ENCODE measurements around the gene MAJIN.
"Not testable (repeated sequence)": the region's sequence is repeated elsewhere in the genome, so short reads cannot be mapped to it uniquely, and the experiment has no call there.

Gene MAJIN

GRCh38 chr11:64990222-64990923 lies 18.5 kb upstream of the MAJIN start:
- no peak for DNase-seq (ENCODE audit: low read depth in 2 of 2)

- DNase-seq (ENCODE audit: low read depth in 2 of 2), result no peak
Observed at GRCh38 chr11:64989416-64989815, 17.5 kb upstream of the MAJIN start.

GRCh38 chr11:64987998-64988854 lies 16.3 kb upstream of the MAJIN start:
- DNase-seq (ENCODE audit: low read depth in 2 of 2), result no peak

DNA sequence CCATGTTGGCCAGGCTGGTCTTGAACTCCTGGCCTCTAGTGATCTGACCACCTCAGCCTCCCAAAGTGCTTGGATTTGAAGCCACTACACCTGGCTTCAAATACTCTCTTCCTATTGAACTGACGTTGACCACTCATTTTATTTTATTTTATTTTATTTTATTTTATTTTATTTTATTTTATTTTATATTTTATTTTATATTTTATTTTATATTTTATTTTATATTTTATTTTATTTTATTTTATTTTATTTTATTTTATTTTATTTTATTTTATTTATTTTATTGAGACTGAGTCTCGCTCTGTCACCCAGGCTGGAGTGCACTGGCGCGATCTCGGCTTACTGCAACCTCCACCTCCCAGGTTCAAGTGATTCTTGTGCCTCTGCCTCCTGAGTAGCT lies 11.4 kb upstream of the MAJIN start:
- DNase-seq (ENCODE audit: low read depth in 2 of 2), result not testable (repeated sequence)

DNA sequence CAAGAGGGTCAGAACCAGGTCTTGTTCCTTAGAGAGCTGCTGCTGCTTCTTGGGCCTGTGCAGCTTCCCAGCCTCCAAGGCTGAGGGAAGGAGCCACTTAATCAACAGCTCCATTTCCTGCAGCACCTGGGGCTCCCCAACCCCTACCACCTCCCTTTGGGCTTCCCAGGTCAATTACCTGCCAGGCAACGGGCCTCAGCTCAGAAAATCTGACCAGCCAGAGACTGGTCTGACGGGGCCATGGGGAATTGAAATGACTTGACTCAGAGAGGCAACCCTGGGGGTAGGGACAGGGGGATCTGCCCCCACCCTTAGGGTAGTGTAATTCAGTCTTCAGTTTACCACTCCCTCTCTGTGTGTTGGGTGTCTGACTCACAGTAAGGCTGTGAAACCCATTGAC lies 4.7 kb upstream of the MAJIN start:
- no peak for DNase-seq (ENCODE audit: low read depth in 2 of 2)

DNA sequence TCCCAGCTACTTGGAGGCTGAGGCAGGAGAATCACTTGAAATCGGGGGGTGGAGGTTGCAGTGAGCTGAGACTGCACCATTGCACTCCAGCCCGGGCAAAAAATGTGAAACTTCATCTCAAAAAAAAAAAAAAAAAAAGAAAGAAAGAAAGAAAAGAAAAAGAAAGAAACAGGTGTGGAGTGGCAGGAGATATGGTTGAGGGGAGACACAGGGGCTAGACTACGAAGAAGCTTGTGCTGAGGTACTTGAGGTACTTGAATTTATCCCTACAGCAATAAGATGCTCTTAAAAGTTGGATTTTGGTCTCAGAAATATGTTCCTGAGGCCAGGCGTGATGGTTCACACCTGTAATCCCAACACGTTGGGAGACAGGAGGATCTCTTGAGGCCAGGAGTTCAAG lies 2.2 kb upstream of the MAJIN start:
- DNase-seq (ENCODE audit: low read depth in 2 of 2), result no peak

GRCh38 chr11:64970731-64971151 lies 1.2 kb downstream of the MAJIN start:
- peak; percentile 7 to 15 for DNase-seq (ENCODE audit: low read depth in 2 of 2)

DNA sequence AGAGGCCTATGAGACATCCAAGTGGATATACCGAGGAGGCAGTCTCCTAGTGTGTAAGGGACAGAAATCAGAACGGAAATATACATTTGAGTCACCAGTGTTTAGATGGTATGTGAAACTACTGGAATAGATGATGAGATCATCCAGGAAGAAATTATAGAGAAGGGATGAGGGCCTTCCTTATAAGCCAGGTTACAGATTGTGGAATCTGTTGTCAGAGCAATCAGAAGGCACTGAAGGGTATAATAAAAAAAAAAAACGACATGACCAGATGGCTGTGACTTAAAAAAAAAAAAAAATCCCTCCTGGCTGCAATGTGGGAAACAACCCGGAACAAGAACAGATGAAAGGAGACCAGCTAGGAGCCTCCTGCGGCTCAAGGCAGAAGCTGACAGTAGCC lies 2.7 kb downstream of the MAJIN start:
- DNase-seq (ENCODE audit: low read depth in 2 of 2), result no peak

- DNase-seq (ENCODE audit: low read depth in 2 of 2), result no peak
Observed at GRCh38 chr11:64967375-64967774, 4.5 kb downstream of the MAJIN start.

DNA sequence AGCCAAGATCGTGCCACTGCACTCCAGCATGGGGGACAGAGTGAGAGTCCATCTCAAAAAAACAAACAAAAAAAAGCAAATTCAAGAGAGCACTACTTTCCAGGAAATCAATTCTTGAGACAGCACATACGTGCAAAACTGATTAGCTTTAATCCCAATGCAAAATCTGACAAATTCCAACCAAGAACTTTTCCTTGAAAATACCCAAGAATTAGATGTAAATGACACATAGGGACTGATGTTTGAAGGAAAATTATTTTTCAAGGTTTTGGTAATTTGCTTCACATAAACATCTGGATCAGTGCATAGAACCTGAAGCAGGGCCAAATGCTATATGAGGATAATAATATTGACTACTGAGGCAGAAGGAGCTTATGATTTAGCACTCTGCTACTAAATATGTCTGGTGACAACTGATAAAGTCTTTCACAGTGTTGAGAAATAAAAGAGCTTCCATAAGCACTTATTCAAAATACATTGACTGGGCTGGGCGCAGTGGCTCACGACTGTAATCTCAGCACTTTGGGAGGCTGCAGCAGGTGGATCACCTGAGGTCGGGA lies 8.8 kb downstream of the MAJIN start:
- no peak for DNase-seq (ENCODE audit: low read depth in 2 of 2)

- DNase-seq (ENCODE audit: low read depth in 2 of 2), result no peak
Observed at GRCh38 chr11:64960719-64961118, 11.2 kb downstream of the MAJIN start.

- DNase-seq (ENCODE audit: low read depth in 2 of 2), result no peak
Observed at GRCh38 chr11:64959498-64959897, 12.4 kb downstream of the MAJIN start.

GRCh38 chr11:64954201-64954600 lies 17.7 kb downstream of the MAJIN start:
- no peak for DNase-seq (ENCODE audit: low read depth in 2 of 2)

DNA sequence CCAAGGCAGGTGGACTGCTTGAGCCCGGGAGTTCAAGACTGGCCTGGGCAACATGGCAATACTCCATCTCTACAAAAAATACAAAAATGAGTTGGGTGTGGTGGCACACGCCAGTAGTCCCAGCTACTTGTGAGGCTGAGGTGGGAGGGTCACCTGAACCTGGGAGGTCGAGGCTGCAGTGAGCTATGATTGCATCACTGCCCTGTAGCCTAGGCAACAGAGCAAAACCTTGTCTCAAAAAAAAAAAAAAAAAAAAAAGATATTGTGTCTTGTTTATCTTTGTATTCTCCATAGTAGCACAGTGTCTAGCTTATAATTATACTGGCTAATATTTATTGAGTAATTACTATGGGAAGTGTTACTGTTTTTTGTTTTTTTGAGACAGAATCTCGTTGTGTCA lies 20.4 kb downstream of the MAJIN start:
- DNase-seq (ENCODE audit: low read depth in 2 of 2), result no peak

DNA sequence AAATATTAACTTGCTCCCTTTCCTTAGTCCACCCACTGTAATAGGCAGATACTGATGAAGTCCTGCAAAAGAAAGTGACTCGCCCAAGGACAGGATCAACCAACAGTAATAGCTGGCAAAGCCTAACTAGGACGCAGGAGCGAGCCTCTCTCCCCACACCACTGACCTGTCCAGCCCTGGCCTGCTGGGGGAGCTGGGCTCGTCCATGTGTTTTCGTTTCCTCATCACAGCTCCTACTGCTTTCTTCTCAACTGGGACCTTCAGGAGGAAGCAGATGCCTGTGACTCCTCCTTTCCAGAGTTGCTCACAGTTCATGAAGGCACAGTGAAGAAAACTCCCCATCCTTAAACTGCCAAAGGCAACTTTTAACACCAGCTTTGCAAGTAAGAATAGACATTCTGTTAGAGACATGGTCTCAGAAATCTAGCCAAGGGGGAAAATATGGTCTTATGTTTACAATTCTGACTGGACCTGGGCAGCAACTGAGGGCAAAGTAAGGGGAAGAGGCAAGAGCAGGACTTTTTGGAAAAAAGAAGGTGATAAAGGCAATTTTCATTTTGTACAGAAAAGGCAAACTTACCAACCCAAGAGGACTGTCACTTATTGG lies 24.6 kb downstream of the MAJIN start:
- no peak for DNase-seq (ENCODE audit: low read depth in 2 of 2)

- DNase-seq (ENCODE audit: low read depth in 2 of 2), result no peak
Observed at GRCh38 chr11:64936539-64936938, 35.4 kb downstream of the MAJIN start.

DNA sequence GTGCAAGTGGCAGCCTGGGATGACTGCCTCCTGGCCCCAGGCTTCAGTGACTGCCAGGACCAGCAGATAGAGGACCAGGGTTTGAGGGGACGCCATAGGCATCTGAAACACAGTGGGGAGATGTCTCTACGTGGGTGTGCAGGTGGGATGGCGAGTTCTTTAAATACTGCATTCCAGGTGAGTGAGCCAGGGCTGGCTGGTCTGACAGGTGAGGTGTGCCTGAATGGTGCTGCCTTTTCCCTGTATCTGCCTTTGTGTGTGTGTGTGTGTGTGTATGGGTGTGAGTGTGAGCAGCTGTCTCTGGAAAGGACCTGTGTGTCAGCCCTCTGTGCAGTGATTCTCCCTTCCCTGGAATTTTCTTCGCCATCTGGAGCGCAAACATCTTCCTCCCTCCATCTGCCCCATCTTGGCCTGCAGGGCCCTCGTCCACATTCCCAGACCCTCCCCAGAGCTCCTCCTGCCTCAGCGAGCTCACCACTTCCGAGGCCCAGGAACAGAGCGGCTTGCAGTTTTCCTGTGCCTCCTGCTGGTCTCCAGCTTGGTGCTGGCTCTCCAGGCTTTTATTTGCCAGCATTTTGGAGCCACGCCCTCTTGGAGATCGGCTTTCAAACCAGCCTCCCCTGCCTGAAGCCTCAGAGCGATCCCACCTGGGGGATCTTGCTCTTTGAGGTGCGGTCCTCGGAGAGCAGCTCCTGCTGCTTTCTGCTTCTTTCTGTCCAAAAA lies 36.4 kb downstream of the MAJIN start, which contains the start of gene GPHA2:
Gene GPHA2, minus strand, starts transcription at position 535 of the 723 bp plus-strand sequence. Its CDS starts 433 bp downstream, at position 102.
- DNase-seq (ENCODE audit: low read depth in 2 of 2), result no peak

GRCh38 chr11:64934682-64935358 lies 37.1 kb downstream of the MAJIN start:
- DNase-seq (ENCODE audit: low read depth in 2 of 2), result no peak

DNA sequence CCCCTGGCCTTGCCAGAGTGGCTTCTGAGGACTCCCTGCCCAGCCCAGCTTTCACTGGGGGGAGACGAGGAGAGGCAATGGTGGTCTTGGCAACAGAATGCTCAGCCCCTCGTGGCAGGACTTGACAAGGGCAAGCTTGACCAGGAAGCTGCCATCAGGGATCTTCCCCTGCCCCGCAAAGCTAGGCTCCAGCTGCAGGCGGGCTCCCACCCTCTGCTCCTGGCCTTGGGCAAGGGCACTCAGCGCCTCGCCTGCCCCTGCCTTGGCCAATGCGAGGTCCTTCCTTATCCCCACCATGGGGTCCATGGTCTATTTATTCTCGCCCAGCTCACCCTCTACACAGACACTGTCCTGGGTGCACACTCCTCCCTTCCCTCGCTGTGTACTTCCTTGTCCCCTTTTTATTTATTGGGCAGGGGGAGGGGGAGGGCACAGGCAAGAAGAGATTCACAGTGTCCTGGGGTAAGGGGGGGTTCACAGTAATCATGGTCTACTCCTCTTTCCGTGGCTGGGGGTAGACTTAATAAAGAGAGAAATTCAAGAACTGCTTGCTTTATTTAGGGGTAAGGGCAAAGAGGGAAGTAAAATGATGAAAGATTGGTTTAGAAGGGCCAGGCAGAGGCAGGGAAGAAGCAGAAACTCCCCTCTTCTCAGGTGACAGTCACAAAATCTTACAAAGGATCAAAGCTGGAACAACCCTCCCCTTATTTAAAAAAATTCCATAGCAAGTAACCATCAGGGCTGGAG lies 37.8 kb downstream of the MAJIN start:
- no peak for DNase-seq (ENCODE audit: low read depth in 2 of 2)

- no peak for DNase-seq (ENCODE audit: low read depth in 2 of 2)
Observed at GRCh38 chr11:64933213-64933934, 38.5 kb downstream of the MAJIN start.
